ENCODE results near the gene SLC25A52.
A peak's percentile ranks its signal among the peaks of the same experiment; 100 is the strongest.
"Not testable (repeated sequence)": the region's sequence is repeated elsewhere in the genome, so short reads cannot be mapped to it uniquely, and the experiment has no call there.

SLC25A52 gene

GRCh38 chr18:31774477-31774785 lies 13.8 kb upstream of the SLC25A52 start:
- no peak overlapping the region for H3K4me3 ChIP-seq
- H3K9me3 ChIP-seq: 0 out of 2 replicates have a peak, but pooled peaks cover 5% of the 10 kb centered on the region
- no peaks in the 10 kb centered on the region for H3K4me1 ChIP-seq
- in situ Hi-C loops (cut with MboI; ENCODE audit: low sequenced_read_pairs): no loop called here
- no peaks in the 10 kb centered on the region for H3K27me3 ChIP-seq (ENCODE audit: low read depth)
- no peaks in the 10 kb centered on the region for H3K36me3 ChIP-seq (replicated peaks)
- no peak for DNase-seq (ENCODE audit: low spot score in 2 of 2)

- in situ Hi-C loops (cut with MboI; ENCODE audit: low sequenced_read_pairs): no loop called here
- 0 out of 2 replicates have a peak, but pooled peaks cover 5% of the 10 kb centered on the region for H3K9me3 ChIP-seq
- no peak overlapping the region for H3K4me3 ChIP-seq
- H3K27me3 ChIP-seq (ENCODE audit: low read depth): no peaks in the 10 kb centered on the region
- H3K4me1 ChIP-seq: no peaks in the 10 kb centered on the region
- no peaks in the 10 kb centered on the region for H3K36me3 ChIP-seq (replicated peaks)
- no peak for DNase-seq (ENCODE audit: low spot score in 2 of 2)
Observed at GRCh38 chr18:31773774-31774476, 13.2 kb upstream of the SLC25A52 start.

DNA sequence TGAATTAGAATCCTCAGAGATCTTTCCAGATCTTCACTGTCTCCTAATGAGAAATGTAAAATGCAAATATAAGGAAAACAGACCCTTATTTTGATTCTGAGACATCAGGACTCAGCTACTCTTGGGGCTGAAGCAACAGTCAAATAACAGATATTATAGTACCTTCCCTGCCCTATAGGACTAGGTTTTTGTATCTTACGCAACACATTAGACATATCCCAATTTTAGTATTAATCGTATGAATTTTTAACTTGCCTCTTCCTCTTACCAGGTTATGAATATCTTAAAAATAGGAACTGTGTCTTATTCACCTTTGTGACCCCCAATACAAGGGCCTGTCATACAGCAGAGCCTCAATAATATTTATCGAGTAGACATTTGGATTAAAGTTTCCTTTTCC lies 12.0 kb upstream of the SLC25A52 start:
- Histone ChIP-seq H3K36me3 (replicated peaks) (no peaks in the 10 kb centered on the region), H3K27me3 (ENCODE audit: low read depth) (no peaks in the 10 kb centered on the region), H3K4me3 (no peak overlapping the region), H3K4me1 (no peaks in the 10 kb centered on the region), H3K9me3 (no peaks in the 10 kb centered on the region)
- in situ Hi-C loops (cut with MboI; ENCODE audit: low sequenced_read_pairs): no loop called here
- no peak for DNase-seq (ENCODE audit: low spot score in 2 of 2)

- Histone ChIP-seq H3K4me1 (peaks cover 2% of the 10 kb centered on the region), H3K9me3 (no peaks in the 10 kb centered on the region; the same call in 1 of the 2 replicates), H3K36me3 (replicated peaks) (no peaks in the 10 kb centered on the region), H3K4me3 (no peak overlapping the region), H3K27me3 (ENCODE audit: low read depth) (no peaks in the 10 kb centered on the region)
- in situ Hi-C loops (cut with MboI; ENCODE audit: low sequenced_read_pairs): no loop called here
- DNase-seq (ENCODE audit: low spot score in 2 of 2): no peak
Observed at GRCh38 chr18:31750273-31750672, 10.4 kb downstream of the SLC25A52 start.

- in situ Hi-C loops (cut with MboI; ENCODE audit: low sequenced_read_pairs): loop anchor here (10.0 to 25.0 kb wide), 2 partner anchors 78 to 216 kb away; no protein-coding TSS in a partner anchor
- Histone ChIP-seq H3K36me3 (replicated peaks) (no peaks in the 10 kb centered on the region), H3K4me3 (no peak overlapping the region), H3K27me3 (ENCODE audit: low read depth) (no peaks in the 10 kb centered on the region), H3K4me1 (peaks cover 17% of the 10 kb centered on the region), H3K9me3 (no peaks in the 10 kb centered on the region; the same call in 1 of the 2 replicates)
- DNase-seq (ENCODE audit: low spot score in 2 of 2): no peak
Observed at GRCh38 chr18:31746396-31746795, 14.3 kb downstream of the SLC25A52 start.

DNA sequence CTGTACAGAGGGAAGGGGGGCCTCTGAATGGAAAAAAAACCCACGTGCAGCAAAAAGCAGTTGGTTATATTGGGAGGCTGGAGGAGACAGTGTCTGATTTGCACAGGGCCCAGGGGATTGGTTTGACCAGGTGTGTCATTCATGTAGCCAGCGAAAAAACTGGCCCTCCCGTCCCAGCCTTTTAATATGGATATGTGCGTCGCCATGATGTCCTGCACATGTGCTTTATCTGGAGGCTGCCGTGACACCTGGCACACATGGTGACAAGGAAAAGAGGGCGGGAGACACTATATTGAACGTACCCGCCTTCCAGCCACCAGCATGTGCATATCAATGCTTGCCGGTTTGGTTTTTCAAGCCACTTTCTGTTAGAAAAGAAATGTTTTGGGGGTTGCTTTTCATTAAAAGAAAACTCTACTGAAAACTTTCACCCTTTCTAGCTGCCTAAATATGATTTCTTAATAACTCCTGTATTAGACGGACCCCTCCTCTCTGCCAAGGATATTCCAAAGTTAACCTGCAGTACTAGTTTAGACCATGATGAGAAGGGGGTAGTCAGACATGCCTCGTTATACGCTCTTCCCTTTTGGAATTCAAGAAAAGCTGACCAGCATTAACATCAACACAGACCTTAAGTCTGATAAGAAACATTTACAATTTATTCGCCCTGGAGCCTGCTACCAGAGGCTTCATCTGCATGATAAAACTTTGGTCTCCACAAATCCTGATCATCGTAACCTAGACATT lies 16.2 kb downstream of the SLC25A52 start:
- DNase-seq (ENCODE audit: low spot score in 2 of 2): peak; percentile 36 to 83
- Histone ChIP-seq H3K36me3 (replicated peaks) (no peaks in the 10 kb centered on the region), H3K4me1 (peaks cover 19% of the 10 kb centered on the region), H3K9me3 (no peaks in the 10 kb centered on the region; the same call in 1 of the 2 replicates), H3K4me3 (no peak overlapping the region), H3K27me3 (ENCODE audit: low read depth) (no peaks in the 10 kb centered on the region)
- in situ Hi-C loops (cut with MboI; ENCODE audit: low sequenced_read_pairs): loop anchor here (10.0 to 25.0 kb wide), 2 partner anchors 80 to 218 kb away; no protein-coding TSS in a partner anchor

DNA sequence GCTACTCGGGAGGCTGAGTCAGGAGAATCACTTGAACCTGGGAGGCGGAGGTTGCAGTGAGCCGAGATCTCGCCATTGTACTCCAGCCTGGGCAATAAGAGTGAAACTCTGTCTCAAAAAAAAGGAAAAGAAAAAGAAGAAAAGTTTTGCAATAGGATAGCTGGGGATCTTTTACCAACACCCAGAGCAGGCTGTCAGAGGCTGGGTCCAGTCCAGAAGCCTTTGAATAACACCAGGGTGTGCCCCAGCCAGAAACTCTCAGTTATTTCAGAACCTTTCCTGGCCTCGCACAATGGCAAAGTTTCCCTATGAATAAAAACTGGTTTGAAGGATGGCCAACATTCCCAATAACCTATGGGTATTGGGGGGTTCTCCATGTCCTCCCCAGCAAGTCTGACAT lies 17.1 kb downstream of the SLC25A52 start:
- DNase-seq (ENCODE audit: low spot score in 2 of 2); H3K27me3 ChIP-seq (ENCODE audit: low read depth); H3K36me3 ChIP-seq (replicated peaks); H3K9me3 ChIP-seq; H3K4me3 ChIP-seq: not testable (repeated sequence)
- in situ Hi-C loops (cut with MboI; ENCODE audit: low sequenced_read_pairs): loop anchor here (10.0 to 25.0 kb wide), 2 partner anchors 81 to 219 kb away; no protein-coding TSS in a partner anchor
- peaks cover 19% of the 10 kb centered on the region for H3K4me1 ChIP-seq

- Histone ChIP-seq H3K4me3 (no peak overlapping the region), H3K9me3 (no peaks in the 10 kb centered on the region; the same call in 1 of the 2 replicates), H3K4me1 (peaks cover 19% of the 10 kb centered on the region), H3K27me3 (ENCODE audit: low read depth) (no peaks in the 10 kb centered on the region), H3K36me3 (replicated peaks) (no peaks in the 10 kb centered on the region)
- DNase-seq (ENCODE audit: low spot score in 2 of 2): peak; percentile 51 to 75
- in situ Hi-C loops (cut with MboI; ENCODE audit: low sequenced_read_pairs): loop anchor here (10.0 to 25.0 kb wide), 2 partner anchors 84 to 221 kb away; no protein-coding TSS in a partner anchor
Observed at GRCh38 chr18:31741097-31741735, 19.5 kb downstream of the SLC25A52 start.

DNA sequence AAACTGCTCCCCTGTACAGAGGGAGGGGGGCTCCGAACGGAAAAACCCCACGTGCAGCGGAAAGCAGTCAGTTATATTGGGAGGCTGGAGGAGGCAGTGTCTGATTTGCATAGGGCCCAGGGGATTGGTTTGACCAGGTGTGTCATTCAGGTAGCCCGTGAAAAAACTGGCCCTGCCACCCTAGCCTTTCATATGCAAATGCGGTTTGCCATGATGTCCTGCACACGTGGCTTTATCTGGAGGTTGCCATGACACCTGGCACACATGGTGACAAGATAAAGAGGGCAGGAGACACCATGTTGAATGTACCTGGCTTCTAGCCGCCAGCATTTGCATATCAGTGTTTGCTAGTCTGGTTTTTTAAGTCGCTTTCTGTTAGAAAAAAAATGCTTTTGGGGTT lies 20.5 kb downstream of the SLC25A52 start:
- in situ Hi-C loops (cut with MboI; ENCODE audit: low sequenced_read_pairs): loop anchor here (10.0 to 25.0 kb wide), 2 partner anchors 85 to 222 kb away; no protein-coding TSS in a partner anchor
- no peak overlapping the region for H3K4me3 ChIP-seq
- no peaks in the 10 kb centered on the region for H3K27me3 ChIP-seq (ENCODE audit: low read depth)
- DNase-seq (ENCODE audit: low spot score in 2 of 2): no peak
- H3K9me3 ChIP-seq: no peaks in the 10 kb centered on the region
- peaks cover 16% of the 10 kb centered on the region for H3K4me1 ChIP-seq
- H3K36me3 ChIP-seq (replicated peaks): no peaks in the 10 kb centered on the region

GRCh38 chr18:31739651-31740050 lies 21.0 kb downstream of the SLC25A52 start:
- peaks cover 11% of the 10 kb centered on the region for H3K4me1 ChIP-seq
- H3K4me3 ChIP-seq: no peak overlapping the region
- in situ Hi-C loops (cut with MboI; ENCODE audit: low sequenced_read_pairs): loop anchor here (10.0 to 25.0 kb wide), 2 partner anchors 85 to 223 kb away; no protein-coding TSS in a partner anchor
- H3K36me3 ChIP-seq (replicated peaks): no peaks in the 10 kb centered on the region
- DNase-seq (ENCODE audit: low spot score in 2 of 2): no peak
- H3K27me3 ChIP-seq (ENCODE audit: low read depth): no peaks in the 10 kb centered on the region
- no peaks in the 10 kb centered on the region for H3K9me3 ChIP-seq

- no peaks in the 10 kb centered on the region for H3K27me3 ChIP-seq (ENCODE audit: low read depth)
- H3K4me1 ChIP-seq: peaks cover 2% of the 10 kb centered on the region; the same call in 1 of the 2 replicates
- no peaks in the 10 kb centered on the region for H3K9me3 ChIP-seq
- H3K36me3 ChIP-seq (replicated peaks): no peaks in the 10 kb centered on the region
- no peak overlapping the region for H3K4me3 ChIP-seq
- no peak for DNase-seq (ENCODE audit: low spot score in 2 of 2)
- in situ Hi-C loops (cut with MboI; ENCODE audit: low sequenced_read_pairs): loop anchor here (25.0 kb wide), 1 partner anchor 224 kb away; no protein-coding TSS in a partner anchor
Observed at GRCh38 chr18:31738460-31739407, 21.9 kb downstream of the SLC25A52 start.

- Histone ChIP-seq H3K36me3 (replicated peaks) (no peaks in the 10 kb centered on the region), H3K27me3 (ENCODE audit: low read depth) (peaks cover 5% of the 10 kb centered on the region; the same call in 1 of the 2 replicates), H3K4me3 (no peak overlapping the region), H3K9me3 (no peaks in the 10 kb centered on the region), H3K4me1 (0 out of 2 replicates have a peak, but pooled peaks cover 2% of the 10 kb centered on the region)
- no peak for DNase-seq (ENCODE audit: low spot score in 2 of 2)
- in situ Hi-C loops (cut with MboI; ENCODE audit: low sequenced_read_pairs): loop anchor here (25.0 kb wide), 1 partner anchor 226 kb away; no protein-coding TSS in a partner anchor
Observed at GRCh38 chr18:31736630-31737029, 24.1 kb downstream of the SLC25A52 start.

All from HAP-1 (cell line).